ENCODE measurements around the gene PDLIM1.
"Not testable (repeated sequence)": the region's sequence is repeated elsewhere in the genome, so short reads cannot be mapped to it uniquely, and the experiment has no call there.

Gene PDLIM1

GRCh38 chr10:95214369-95214768 lies 76.4 kb downstream of the PDLIM1 start:
- no peak for DNase-seq (ENCODE audit: low read depth)
- H3K4me3 ChIP-seq (ENCODE audit: low read length) = no peak overlapping the region
- TF ChIP-seq CTCF (conservative IDR thresholded peaks at IDR 0.05; ENCODE audit: low read depth, low read length) = no peak

GRCh38 chr10:95211606-95212279 lies 79.1 kb downstream of the PDLIM1 start:
- no peak for TF ChIP-seq CTCF (conservative IDR thresholded peaks at IDR 0.05; ENCODE audit: low read depth, low read length)
- no peak overlapping the region for H3K4me3 ChIP-seq (ENCODE audit: low read length)
- no peak for DNase-seq (ENCODE audit: low read depth)

GRCh38 chr10:95209509-95210127 lies 81.2 kb downstream of the PDLIM1 start:
- no peak for DNase-seq (ENCODE audit: low read depth)
- TF ChIP-seq CTCF (conservative IDR thresholded peaks at IDR 0.05; ENCODE audit: low read depth, low read length) = no peak
- H3K4me3 ChIP-seq (ENCODE audit: low read length) = no peak overlapping the region

GRCh38 chr10:95208702-95209391 lies 82.0 kb downstream of the PDLIM1 start:
- peak; percentile 42 for TF ChIP-seq CTCF (conservative IDR thresholded peaks at IDR 0.05; ENCODE audit: low read depth, low read length)
- no peak overlapping the region for H3K4me3 ChIP-seq (ENCODE audit: low read length)
- no peak for DNase-seq (ENCODE audit: low read depth)

GRCh38 chr10:95202865-95203264 lies 87.9 kb downstream of the PDLIM1 start:
- not testable (repeated sequence) for H3K4me3 ChIP-seq (ENCODE audit: low read length); DNase-seq (ENCODE audit: low read depth)

GRCh38 chr10:95201736-95202135 lies 89.1 kb downstream of the PDLIM1 start:
- TF ChIP-seq CTCF (conservative IDR thresholded peaks at IDR 0.05; ENCODE audit: low read depth, low read length) = peak; percentile 44
- no peak overlapping the region for H3K4me3 ChIP-seq (ENCODE audit: low read length)
- no peak for DNase-seq (ENCODE audit: low read depth)

- no peak overlapping the region for H3K4me3 ChIP-seq (ENCODE audit: low read length)
- DNase-seq (ENCODE audit: low read depth) = no peak
- TF ChIP-seq CTCF (conservative IDR thresholded peaks at IDR 0.05; ENCODE audit: low read depth, low read length) = no peak
Observed at GRCh38 chr10:95196046-95196445, 94.8 kb downstream of the PDLIM1 start.

All from retinal pigment epithelial cell (primary cell).